Bronchial epithelial cell (primary cell): ENCODE measurements around the gene NPY5R. TPM values are rescaled to one million over a fixed set of nuclear protein-coding genes. Genes with fewer than 3 reads are reported as not detected.

Source experiments
- DNase-seq: peaks from one replicate; pipeline ENCODE4 v3.0.0-alpha.2; 2010; ENCODE audit warnings: low read depth
- FAIRE-seq: peaks from 2 replicates; lab custom pipeline; 2011; peaks lifted over from hg19 to GRCh38; lab: Jason Lieb, UNC
- H3K27me3 ChIP-seq: 2 replicates; pipeline ENCODE4 v1.5.1; 2011; ENCODE audit warnings: low read length; ENCODE audit not compliant: control insufficient read depth, insufficient read depth
- H3K36me3 ChIP-seq: 2 replicates; pipeline ENCODE4 v1.5.1; 2011; ENCODE audit warnings: low read length; ENCODE audit not compliant: control insufficient read depth, insufficient read depth
- H3K4me3 ChIP-seq: 2 replicates; pipeline ENCODE4 v1.5.1; 2011; ENCODE audit warnings: mild to moderate bottlenecking, low read depth, low read length, control low read depth
- CTCF ChIP-seq: IDR thresholded peaks from 2 replicates; pipeline ENCODE4 v1.5.1; 2011; ENCODE audit warnings: mild to moderate bottlenecking, moderate library complexity, low read length, control low read depth, inconsistent platforms; ENCODE audit not compliant: insufficient read depth, severe bottlenecking
- total RNA-seq: library from RNA; depleted of rRNA; stranded (reverse); fragments of >200 nt; gene quantifications from 2 replicates; pipeline ENCODE4 v1.2.1, GENCODE V29; 2014

The NPY5R gene
- total RNA-seq, 1 donor from 2014 or later = not detected

- H3K27me3 ChIP-seq = no peaks in the 10 kb centered on the region
- no peaks in the 10 kb centered on the region for H3K36me3 ChIP-seq
- no peak overlapping the region for H3K4me3 ChIP-seq
- DNase-seq = no peak
- TF ChIP-seq CTCF = no peak
- FAIRE-seq = no peak
Observed at GRCh38 chr4:163380703-163381102, 37.0 kb downstream of the NPY5R start.

GRCh38 chr4:163382178-163382869 is 38.6 kb downstream of the NPY5R start:
- Histone ChIP-seq H3K4me3 (no peak overlapping the region), H3K27me3 (no peaks in the 10 kb centered on the region), H3K36me3 (no peaks in the 10 kb centered on the region)
- TF ChIP-seq CTCF = no peak
- FAIRE-seq = no peak
- DNase-seq = no peak

GRCh38 chr4:163384434-163384833 is 40.7 kb downstream of the NPY5R start:
- TF ChIP-seq CTCF = no peak
- DNase-seq (no peak), FAIRE-seq (no peak)
- H3K36me3 ChIP-seq = no peaks in the 10 kb centered on the region
- no peaks in the 10 kb centered on the region for H3K27me3 ChIP-seq
- no peak overlapping the region for H3K4me3 ChIP-seq

- Histone ChIP-seq H3K27me3 (no peaks in the 10 kb centered on the region), H3K36me3 (no peaks in the 10 kb centered on the region), H3K4me3 (no peak overlapping the region)
- DNase-seq (no peak), FAIRE-seq (no peak)
- no peak for TF ChIP-seq CTCF
Observed at GRCh38 chr4:163384926-163385325, 41.2 kb downstream of the NPY5R start.

GRCh38 chr4:163385466-163385865 is 41.8 kb downstream of the NPY5R start:
- H3K27me3 ChIP-seq = no peaks in the 10 kb centered on the region
- no peak overlapping the region for H3K4me3 ChIP-seq
- peak; percentile 50 for DNase-seq
- no peak for TF ChIP-seq CTCF
- no peaks in the 10 kb centered on the region for H3K36me3 ChIP-seq
- FAIRE-seq = no peak

- no peak for FAIRE-seq
- TF ChIP-seq CTCF = no peak
- no peaks in the 10 kb centered on the region for H3K36me3 ChIP-seq
- no peak for DNase-seq
- H3K4me3 ChIP-seq = no peak overlapping the region
- no peaks in the 10 kb centered on the region for H3K27me3 ChIP-seq
Observed at GRCh38 chr4:163391756-163392155, 48.1 kb downstream of the NPY5R start.
